SK-N-MC (cell line): ENCODE data around the gene SNX24.

Experiments
- EZH2 ChIP-seq: fragments of 200-600 bp; sonication (generic); IDR thresholded peaks from one replicate; pipeline ENCODE4 v1.6.1; 2017; ENCODE audit warnings: antibody characterized with exemption
- POLR2AphosphoS5 ChIP-seq: IDR thresholded peaks from 2 replicates; pipeline ENCODE4 v1.6.1; 2012; ENCODE audit warnings: mild to moderate bottlenecking, low read depth, low read length, borderline replicate concordance

- no peak for TF ChIP-seq POLR2AphosphoS5
- TF ChIP-seq EZH2: no peak
Measured at GRCh38 chr5:122915717-122916461, 70.5 kb downstream of the SNX24 start.
